NCI-H345 treated with DMSO at 0.1 percent for 48 hours (cell line): ENCODE data around the gene SPAG16.

Source experiments
- DNase-seq: peaks from one replicate; lab custom pipeline; 2025; ENCODE audit not compliant: unreplicated experiment; lab: John Stamatoyannopoulos, UW

Gene SPAG16

GRCh38 chr2:214064471-214064870 lies 780.2 kb downstream of the SPAG16 start:
- no peak for DNase-seq

- DNase-seq: peak; percentile 82
Observed at GRCh38 chr2:214066862-214067261, 782.6 kb downstream of the SPAG16 start.

- DNase-seq: no peak
Observed at GRCh38 chr2:214069254-214069653, 785.0 kb downstream of the SPAG16 start.

GRCh38 chr2:214075456-214075855 lies 791.2 kb downstream of the SPAG16 start:
- DNase-seq: no peak

GRCh38 chr2:214076527-214076926 lies 792.3 kb downstream of the SPAG16 start:
- no peak for DNase-seq

- DNase-seq: no peak
Observed at GRCh38 chr2:214077727-214078126, 793.5 kb downstream of the SPAG16 start.

- DNase-seq: no peak
Observed at GRCh38 chr2:214079032-214079431, 794.8 kb downstream of the SPAG16 start.

- DNase-seq: no peak
Observed at GRCh38 chr2:214088536-214088935, 804.3 kb downstream of the SPAG16 start.

GRCh38 chr2:214096208-214096715 lies 812.0 kb downstream of the SPAG16 start:
- DNase-seq: no peak

- no peak for DNase-seq
Observed at GRCh38 chr2:214098811-214099210, 814.5 kb downstream of the SPAG16 start.

- DNase-seq: no peak
Observed at GRCh38 chr2:214100488-214100887, 816.2 kb downstream of the SPAG16 start.

- peak; percentile 84 for DNase-seq
Observed at GRCh38 chr2:214103276-214104001, 819.2 kb downstream of the SPAG16 start.

GRCh38 chr2:214104219-214104618 lies 820.0 kb downstream of the SPAG16 start:
- DNase-seq: no peak

- DNase-seq: no peak
Observed at GRCh38 chr2:214104967-214105366, 820.7 kb downstream of the SPAG16 start.

GRCh38 chr2:214107726-214108125 lies 823.5 kb downstream of the SPAG16 start:
- DNase-seq: no peak

GRCh38 chr2:214108598-214108997 lies 824.3 kb downstream of the SPAG16 start:
- DNase-seq: no peak

- no peak for DNase-seq
Observed at GRCh38 chr2:214117054-214117453, 832.8 kb downstream of the SPAG16 start.

- DNase-seq: no peak
Observed at GRCh38 chr2:214126135-214126534, 841.9 kb downstream of the SPAG16 start.

GRCh38 chr2:214127170-214127569 lies 842.9 kb downstream of the SPAG16 start:
- no peak for DNase-seq

- no peak for DNase-seq
Observed at GRCh38 chr2:214127571-214127970, 843.3 kb downstream of the SPAG16 start.

- no peak for DNase-seq
Observed at GRCh38 chr2:214128040-214128439, 843.8 kb downstream of the SPAG16 start.

GRCh38 chr2:214130114-214130513 lies 845.9 kb downstream of the SPAG16 start:
- no peak for DNase-seq

- no peak for DNase-seq
Observed at GRCh38 chr2:214135966-214136365, 851.7 kb downstream of the SPAG16 start.
